ENCODE measurements around the gene ZXDC. TPM values are rescaled to one million over a fixed set of nuclear protein-coding genes. Genes with fewer than 3 reads are reported as not detected.
A peak's percentile ranks its signal among the peaks of the same experiment; 100 is the strongest.

ZXDC gene, protein sequence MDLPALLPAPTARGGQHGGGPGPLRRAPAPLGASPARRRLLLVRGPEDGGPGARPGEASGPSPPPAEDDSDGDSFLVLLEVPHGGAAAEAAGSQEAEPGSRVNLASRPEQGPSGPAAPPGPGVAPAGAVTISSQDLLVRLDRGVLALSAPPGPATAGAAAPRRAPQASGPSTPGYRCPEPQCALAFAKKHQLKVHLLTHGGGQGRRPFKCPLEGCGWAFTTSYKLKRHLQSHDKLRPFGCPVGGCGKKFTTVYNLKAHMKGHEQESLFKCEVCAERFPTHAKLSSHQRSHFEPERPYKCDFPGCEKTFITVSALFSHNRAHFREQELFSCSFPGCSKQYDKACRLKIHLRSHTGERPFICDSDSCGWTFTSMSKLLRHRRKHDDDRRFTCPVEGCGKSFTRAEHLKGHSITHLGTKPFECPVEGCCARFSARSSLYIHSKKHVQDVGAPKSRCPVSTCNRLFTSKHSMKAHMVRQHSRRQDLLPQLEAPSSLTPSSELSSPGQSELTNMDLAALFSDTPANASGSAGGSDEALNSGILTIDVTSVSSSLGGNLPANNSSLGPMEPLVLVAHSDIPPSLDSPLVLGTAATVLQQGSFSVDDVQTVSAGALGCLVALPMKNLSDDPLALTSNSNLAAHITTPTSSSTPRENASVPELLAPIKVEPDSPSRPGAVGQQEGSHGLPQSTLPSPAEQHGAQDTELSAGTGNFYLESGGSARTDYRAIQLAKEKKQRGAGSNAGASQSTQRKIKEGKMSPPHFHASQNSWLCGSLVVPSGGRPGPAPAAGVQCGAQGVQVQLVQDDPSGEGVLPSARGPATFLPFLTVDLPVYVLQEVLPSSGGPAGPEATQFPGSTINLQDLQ
- total RNA-seq (2021): 26.9 and 28.3 TPM in 2 replicates
- long read RNA-seq, partial matches to known transcripts: 1 of 16 reads
- long read RNA-seq, other reads (novel, unspliced or antisense): 15 of 16 reads

- no peak within 1 kb of the TSS for H2BK12ac ChIP-seq (ENCODE audit: insufficient read length, low read depth, low read length)
- no peak within 1 kb of the TSS for H3K4ac ChIP-seq (ENCODE audit: low read depth, low read length)
- no peak within 1 kb of the TSS for H4K8ac ChIP-seq (replicated peaks; ENCODE audit: insufficient read length, low read depth, low read length)
- H3K14ac ChIP-seq (ENCODE audit: insufficient read depth, low read length): peak within 1 kb of the TSS; percentile 77
- H3K27me3 ChIP-seq (ENCODE audit: insufficient read depth, low read length): no peaks in the 10 kb centered on the region
- peaks cover 9% of the 10 kb centered on the region; the same call in 1 of the 2 replicates for H3K79me2 ChIP-seq (ENCODE audit: insufficient read depth, low read length)
- no peak within 1 kb of the TSS for H4K91ac ChIP-seq (ENCODE audit: insufficient read length, low read depth, low read length)
- peak within 1 kb of the TSS; percentile 80 for H3K9ac ChIP-seq (ENCODE audit: extremely low read depth, insufficient read length, low read length)
- TF ChIP-seq CTCF (conservative IDR thresholded peaks at IDR 0.05): peak; percentile 47; the same call in 2 of the 3 replicates
- peak within 1 kb of the TSS; percentile 83 for H3K18ac ChIP-seq (ENCODE audit: insufficient read length, low read depth, low read length)
- no peak within 1 kb of the TSS for H3K23ac ChIP-seq (ENCODE audit: insufficient read length, low read depth, low read length)
- H2AK5ac ChIP-seq (ENCODE audit: insufficient read length, low read length): no peak within 1 kb of the TSS
- peaks cover 13% of the 10 kb centered on the region for H3K23me2 ChIP-seq (ENCODE audit: insufficient read length, low read depth, low read length, poor library complexity, severe bottlenecking)
- no peak within 1 kb of the TSS for H3T11ph ChIP-seq (ENCODE audit: low read length)
- no peaks in the 10 kb centered on the region for H4K20me1 ChIP-seq (ENCODE audit: control insufficient read depth, insufficient read depth, insufficient read length)
- DNase-seq: peak; percentile 93
- Mint-ChIP-seq H3K9me3 (no peaks in the 10 kb centered on the region; a peak in 1 of 5 replicates), H3K4me3 (peak within 1 kb of the TSS; percentile 88 to 91), H3K27ac (peak within 1 kb of the TSS; percentile 41 to 93 (median 87); a peak in 5 of 7 replicates), H3K36me3 (ENCODE audit: insufficient read depth in 1 of 3, low read depth in 3 of 3) (peaks cover 9 to 20% (median 19%) of the 10 kb centered on the region in 3 experiments), H3K27me3 (ENCODE audit: low read depth) (no peaks in the 10 kb centered on the region), H3K4me1 (peaks cover 31 to 36% of the 10 kb centered on the region in 2 experiments)
- peak within 1 kb of the TSS; percentile 83 for H3K4me2 ChIP-seq (ENCODE audit: insufficient read depth, insufficient read length, low read length)
- H2BK20ac ChIP-seq (ENCODE audit: low read depth, low read length, poor library complexity, severe bottlenecking): no peak within 1 kb of the TSS
- no peak within 1 kb of the TSS for H4K5ac ChIP-seq (ENCODE audit: insufficient read length, low read depth, low read length)
- H3K56ac ChIP-seq (ENCODE audit: insufficient read length, low read depth, low read length): no peak within 1 kb of the TSS
- H3K9me3 ChIP-seq (ENCODE audit: control insufficient read depth, low read depth, low read length): no peaks in the 10 kb centered on the region
- no peak within 1 kb of the TSS for H2AFZ ChIP-seq (ENCODE audit: low read length)
- H3K27ac ChIP-seq (ENCODE audit: insufficient read length, low read depth, low read length): no peak within 1 kb of the TSS
- H2BK15ac ChIP-seq (ENCODE audit: low read depth, low read length): no peak within 1 kb of the TSS
- H3K79me1 ChIP-seq (ENCODE audit: insufficient read depth, low read depth, low read length, poor library complexity, severe bottlenecking): no peaks in the 10 kb centered on the region
- H3K4me1 ChIP-seq (ENCODE audit: insufficient read depth, low read length): peaks cover 9% of the 10 kb centered on the region; the same call in 1 of the 2 replicates
- H2BK5ac ChIP-seq (ENCODE audit: insufficient read length, low read length): no peak within 1 kb of the TSS
- no peak within 1 kb of the TSS for H2BK120ac ChIP-seq (ENCODE audit: low read depth, low read length, poor library complexity, severe bottlenecking)
- no CpG with 5 or more reads among the region's 112 CpGs for WGBS (ENCODE audit: extremely low coverage, insufficient read length, low lambda C conversion rate)
Measured at GRCh38 chr3:126475413-126476114, at the start of gene ZXDC. Gene ZXDC, minus strand, starts transcription at chr3:126475891. Its CDS starts 26 bp downstream, at chr3:126475865.
